Medulla oblongata (tissue), 1 donor: ENCODE measurements around the gene CDKL5.
"Not testable (repeated sequence)": the region's sequence is repeated elsewhere in the genome, so short reads cannot be mapped to it uniquely, and the experiment has no call there.

Experiments used
- DNase-seq: peaks from one replicate; pipeline ENCODE4 v3.0.0-alpha.2; 2015; ENCODE audit errors: extremely low spot score

Gene CDKL5

GRCh38 chrX:18425199-18426003, at the start of gene CDKL5:
CDKL5 (plus strand) TSS chrX:18425608; CDS start chrX:18507097, 81,489 bp downstream.
- peak; percentile 97 for DNase-seq

DNA sequence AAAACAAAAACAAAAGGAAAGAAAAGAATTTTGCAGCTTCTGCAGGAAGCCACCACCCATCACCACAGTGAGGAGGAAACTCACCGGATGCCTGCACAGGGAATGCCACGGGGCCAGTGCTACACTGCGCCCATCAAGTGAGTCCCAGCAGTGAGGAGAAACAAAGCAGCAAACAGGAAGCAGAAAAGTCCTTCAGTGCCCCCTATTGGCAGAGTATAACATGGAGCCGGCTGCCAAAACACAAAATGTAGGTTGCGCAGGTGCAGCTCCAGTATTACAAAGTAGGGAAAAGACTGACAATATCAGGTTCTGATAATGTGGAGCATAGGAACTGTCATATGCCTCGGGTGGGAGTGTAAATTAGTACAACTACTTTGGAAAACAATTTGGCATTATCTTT, 47.6 kb upstream of the CDKL5 start:
- peak; percentile 13 for DNase-seq

GRCh38 chrX:18389966-18390365, 35.4 kb upstream of the CDKL5 start:
- no peak for DNase-seq

DNA sequence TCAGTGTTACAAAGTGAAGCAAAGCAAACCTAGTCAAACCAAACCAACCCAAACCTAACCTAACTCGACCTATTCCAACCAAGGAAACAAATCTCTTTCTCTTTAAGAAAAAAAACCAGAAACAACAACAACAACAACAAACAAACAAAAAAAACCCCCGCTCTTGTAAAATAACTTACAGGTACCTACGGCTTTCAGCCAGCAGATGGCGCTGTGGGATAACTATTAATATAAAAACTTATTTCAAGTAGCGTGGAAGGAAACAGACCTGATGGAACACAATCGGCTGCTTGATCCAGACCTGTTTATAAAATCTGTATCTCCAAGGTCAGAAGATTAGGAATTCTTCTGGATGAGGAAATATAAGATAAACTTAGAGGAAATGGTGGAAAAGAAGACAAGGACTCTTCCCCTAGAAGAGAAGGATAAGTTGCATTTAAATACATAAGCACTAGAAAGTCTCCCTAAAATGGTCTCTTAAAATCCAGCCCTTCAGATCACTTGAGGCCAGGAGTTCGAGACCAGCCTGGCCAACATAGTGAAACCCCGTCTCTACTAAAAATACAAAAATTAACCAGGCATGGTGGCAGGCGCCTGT, 34.4 kb upstream of the CDKL5 start:
- peak; percentile 53 for DNase-seq

- DNase-seq = no peak
Measured at GRCh38 chrX:18394477-18394876, 30.9 kb upstream of the CDKL5 start.

DNA sequence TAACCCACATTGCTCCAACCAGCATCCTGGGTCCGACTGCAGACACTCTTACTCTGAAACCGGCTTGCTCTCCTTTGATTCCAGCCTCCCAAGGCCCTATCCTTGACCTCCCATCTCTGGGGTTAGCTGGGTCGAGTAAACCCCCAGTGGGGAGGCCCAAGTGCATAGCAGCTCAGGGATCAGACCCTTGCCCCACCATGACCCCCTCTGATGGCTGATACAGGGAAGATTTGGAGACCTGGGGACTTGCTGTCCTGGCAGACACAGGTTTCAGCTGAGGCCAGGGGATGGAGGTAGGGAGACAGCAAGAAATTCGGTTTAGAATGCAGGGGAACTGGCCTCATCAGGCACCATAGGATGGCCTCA, 23.6 kb upstream of the CDKL5 start:
- no peak for DNase-seq

DNA sequence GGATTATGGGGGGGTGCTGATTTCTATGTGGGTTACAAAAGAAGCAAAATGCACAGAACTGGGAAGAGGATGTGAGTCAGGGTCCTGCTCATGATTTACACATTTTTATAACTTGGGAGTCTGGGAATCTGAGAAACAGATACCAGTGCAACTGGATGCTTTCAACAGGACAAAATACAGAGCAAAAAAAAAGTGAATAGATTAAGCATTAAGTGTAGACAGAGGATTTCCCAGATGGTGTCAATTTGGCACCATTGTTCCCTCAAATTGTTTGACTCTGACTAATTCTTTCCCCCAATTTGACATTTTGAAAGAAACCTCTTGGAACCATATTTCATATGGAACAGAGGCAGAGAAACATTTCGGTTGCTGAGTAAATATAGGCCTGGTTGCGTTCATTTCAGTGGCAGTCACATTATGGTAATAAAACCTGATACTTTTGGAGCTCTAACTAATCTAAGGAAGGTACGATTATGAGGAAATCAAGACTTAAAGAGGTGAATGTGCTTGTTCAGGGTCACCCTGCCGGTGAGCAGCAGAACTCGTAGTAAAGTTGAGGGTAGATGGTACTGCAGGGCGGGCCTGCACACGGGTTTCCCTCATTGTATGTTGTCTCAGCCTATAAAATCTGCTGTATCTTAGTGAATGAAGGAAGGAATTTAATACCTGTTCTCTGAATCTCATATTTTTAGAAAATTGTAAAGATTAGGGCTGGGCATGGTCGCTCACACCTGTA, 18.7 kb upstream of the CDKL5 start:
- no peak for DNase-seq

DNA sequence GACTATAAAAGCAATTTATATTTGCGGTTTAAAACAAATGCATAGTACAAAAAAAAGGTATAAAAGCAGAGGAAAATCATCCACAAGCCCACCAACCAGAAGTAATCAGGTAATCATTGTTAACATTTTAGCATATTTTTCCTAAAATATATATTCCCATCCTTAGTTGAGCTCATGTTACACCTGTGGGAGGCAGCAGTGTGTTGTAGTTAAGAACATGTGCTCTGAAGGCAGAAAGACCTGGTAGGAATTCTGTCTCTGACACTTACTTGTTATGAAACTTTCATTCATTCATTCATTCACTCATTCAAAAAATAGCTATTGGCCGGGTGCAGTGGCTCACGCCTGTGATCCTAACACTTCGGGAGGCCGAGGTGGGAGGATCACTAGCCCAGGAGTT, 15.4 kb upstream of the CDKL5 start:
- DNase-seq = no peak

DNA sequence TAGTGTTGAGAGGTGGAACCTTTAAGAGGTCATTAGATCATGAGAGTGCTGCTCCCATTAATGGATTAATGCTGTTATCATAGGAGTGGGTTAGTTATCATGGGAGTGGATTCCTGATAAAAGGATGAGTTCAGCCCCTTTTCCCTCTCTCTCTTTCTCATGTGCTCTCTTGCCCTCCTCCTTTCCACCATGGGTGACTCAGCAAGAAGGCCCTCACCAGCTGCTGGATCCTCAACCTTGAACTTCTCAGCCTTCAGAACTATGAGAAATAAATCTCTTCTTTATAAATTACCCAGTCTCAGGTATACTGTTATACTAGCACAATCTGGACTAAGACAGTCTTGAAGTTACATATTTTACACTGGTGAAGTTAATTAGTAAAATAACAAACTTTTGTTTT, 10.0 kb upstream of the CDKL5 start:
- no peak for DNase-seq

DNA sequence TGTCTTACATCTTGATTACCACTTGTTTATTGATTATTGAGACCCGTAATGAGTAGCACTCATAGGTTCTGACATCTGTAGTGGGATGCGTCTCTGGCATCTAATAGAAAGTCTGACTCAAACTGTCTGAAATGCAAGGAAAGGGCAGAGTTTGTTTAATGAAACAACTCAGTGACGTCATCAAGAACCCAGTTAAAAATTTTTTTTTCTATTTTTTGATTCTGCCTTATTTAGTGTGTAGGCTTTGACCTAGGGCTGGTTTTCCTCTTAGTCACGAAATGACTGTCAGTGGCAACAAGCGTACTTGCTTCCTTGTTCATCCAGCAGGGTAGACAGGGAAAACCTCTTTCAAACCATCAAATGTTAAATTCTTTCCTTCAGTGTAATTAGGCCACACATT, 3.1 kb upstream of the CDKL5 start:
- no peak for DNase-seq

GRCh38 chrX:18422886-18423285, 2.5 kb upstream of the CDKL5 start:
- no peak for DNase-seq

DNA sequence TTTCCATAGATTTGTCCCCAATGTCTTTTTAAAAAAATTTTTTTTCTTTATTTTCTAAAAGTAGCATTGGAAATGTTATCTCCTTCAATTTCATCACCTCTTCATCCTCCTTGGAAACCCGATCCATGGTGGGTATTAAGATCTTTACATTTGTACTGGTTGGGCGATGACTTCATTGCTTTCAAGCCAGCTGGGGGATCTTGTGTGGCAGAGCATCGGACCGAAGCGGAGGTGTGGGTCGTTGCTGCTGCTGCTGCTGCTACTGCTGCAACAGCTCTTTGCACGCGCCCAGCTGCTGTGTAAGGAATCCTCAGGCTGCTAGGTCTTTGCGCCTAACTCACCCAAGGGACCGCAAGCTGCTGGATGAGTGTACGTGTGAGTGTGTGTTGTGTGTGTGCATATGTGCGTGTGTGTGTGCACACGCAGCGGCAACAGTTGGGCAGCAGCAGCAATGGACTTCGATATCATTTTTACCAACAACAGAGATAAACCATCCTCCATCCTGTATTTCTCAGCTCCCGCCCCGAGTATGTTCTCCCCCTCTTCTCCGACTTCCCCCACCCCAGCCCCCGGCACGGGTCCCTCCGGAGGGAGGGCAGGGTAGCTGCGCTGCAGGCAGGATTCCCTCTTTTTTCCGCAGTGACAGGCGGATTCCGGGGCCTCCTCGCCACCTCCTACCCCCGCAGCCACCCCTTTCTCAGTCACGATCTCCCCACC, 768 bp upstream of the CDKL5 start:
- peak; percentile 16 for DNase-seq

- no peak for DNase-seq
Measured at GRCh38 chrX:18426004-18426320, 554 bp downstream of the CDKL5 start.

- peak; percentile 15 for DNase-seq
Measured at GRCh38 chrX:18428006-18428405, 2.6 kb downstream of the CDKL5 start.

DNA sequence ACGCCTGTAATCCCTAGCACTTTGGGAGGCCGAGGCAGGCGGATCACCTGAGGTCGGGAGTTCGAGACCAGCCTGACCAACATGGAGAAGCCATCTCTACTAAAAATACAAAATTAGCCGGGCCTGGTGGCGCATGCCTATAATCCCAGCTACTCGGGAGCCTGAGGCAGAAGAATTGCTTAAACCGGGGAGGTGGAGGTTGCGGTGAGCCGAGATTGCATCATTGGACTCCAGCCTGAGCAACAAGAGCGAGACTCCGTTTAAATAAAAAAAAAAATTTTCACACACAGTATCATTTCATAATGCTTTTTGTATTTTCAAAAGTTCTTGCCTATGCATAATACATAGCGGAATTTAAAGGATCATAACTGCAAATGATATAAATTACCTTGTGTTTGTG, 7.9 kb downstream of the CDKL5 start:
- not testable (repeated sequence) for DNase-seq

DNA sequence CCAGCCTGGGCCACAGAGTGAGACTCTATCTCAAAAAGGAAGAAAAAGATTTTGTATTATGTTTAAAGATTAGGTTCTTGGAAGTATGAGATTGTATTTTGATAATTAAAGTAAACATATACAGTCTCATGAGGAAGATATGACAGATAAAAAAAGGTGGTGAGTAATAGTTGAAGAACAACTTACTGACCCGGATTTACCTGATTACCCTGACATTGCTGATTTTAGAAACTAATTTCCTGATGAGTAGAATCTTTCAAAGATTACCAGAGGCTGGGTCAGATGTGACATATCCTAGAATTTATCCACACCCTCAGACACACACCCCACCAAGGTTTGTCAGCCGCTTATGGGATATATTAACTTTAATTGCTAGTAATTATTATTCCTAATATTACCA, 9.5 kb downstream of the CDKL5 start:
- no peak for DNase-seq

DNA sequence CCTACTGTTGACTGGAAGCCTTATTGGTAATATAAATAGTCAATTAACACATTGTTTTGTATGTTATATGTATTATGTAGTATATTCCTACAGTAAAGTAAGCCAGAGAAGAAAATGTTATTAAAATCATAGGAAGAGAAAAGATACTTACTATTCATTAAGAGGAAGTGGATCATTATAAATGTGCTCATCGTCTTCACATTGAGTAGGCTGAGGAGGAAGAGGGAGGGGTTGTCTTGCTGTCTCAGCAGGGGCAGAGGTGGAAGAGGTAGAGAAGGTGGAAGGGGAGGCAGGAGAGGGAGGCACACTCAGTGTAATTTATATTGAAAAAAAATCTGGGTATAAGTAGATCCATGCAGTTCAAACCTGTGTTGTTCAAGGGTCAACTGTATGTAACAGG, 10.6 kb downstream of the CDKL5 start:
- DNase-seq = no peak

GRCh38 chrX:18440835-18441234, 15.4 kb downstream of the CDKL5 start:
- no peak for DNase-seq

- no peak for DNase-seq
Measured at GRCh38 chrX:18441780-18442367, 16.5 kb downstream of the CDKL5 start.

- DNase-seq = no peak
Measured at GRCh38 chrX:18448416-18448815, 23.0 kb downstream of the CDKL5 start.

DNA sequence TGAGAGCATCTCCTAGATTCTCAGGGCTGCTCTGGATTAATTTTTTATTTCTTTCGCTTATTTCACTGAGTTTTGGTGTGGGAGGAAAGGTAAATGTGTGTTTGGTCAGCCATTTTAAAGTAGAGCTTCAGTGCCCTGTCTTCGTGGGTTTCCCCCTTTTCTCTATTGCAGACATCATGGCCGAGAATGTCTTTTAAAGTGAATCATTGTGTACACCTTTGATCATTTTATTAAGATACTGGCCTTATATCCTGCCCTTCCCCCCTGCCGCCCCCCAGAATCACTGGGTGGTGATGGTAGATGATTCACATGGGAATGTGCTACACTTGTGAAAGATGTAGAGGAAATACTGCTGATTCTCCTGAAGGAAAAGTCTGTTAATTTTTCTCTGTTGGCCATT, 23.8 kb downstream of the CDKL5 start:
- no peak for DNase-seq

DNA sequence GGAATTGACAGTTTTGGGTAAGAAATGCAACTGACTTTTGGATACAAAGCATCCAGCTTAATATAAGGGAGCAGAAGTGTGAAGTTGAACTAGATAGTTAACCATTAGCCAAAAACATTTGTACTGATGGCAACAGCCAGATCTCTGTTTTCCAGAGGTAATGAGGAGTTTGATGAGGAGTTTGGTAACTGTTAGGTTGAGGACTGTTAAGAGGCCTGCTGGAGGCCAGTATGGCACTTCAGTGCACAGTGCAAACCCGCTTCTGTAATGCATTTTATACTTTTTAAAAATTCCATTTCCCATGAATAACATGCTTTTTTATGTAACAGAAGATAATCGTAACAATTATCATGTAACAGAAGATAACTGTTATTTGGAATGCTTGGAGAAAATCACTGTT, 30.0 kb downstream of the CDKL5 start:
- DNase-seq = no peak
